GM10266 (cell line): ENCODE results near the gene CYB5RL.

Source experiments
- DNase-seq: peaks from one replicate; pipeline ENCODE4 v3.0.0; 2012; ENCODE audit errors: extremely low spot score
- CTCF ChIP-seq: IDR thresholded peaks from 2 replicates; pipeline ENCODE4 v1.5.1; 2012; ENCODE audit warnings: mild to moderate bottlenecking, low read depth; ENCODE audit not compliant: control insufficient read depth, insufficient read depth; ENCODE audit errors: missing control alignments

CYB5RL gene

GRCh38 chr1:54160351-54160750 lies 39.5 kb downstream of the CYB5RL start:
- TF ChIP-seq CTCF: no peak
- no peak for DNase-seq

GRCh38 chr1:54159733-54160316 lies 40.0 kb downstream of the CYB5RL start:
- DNase-seq: no peak
- no peak for TF ChIP-seq CTCF

GRCh38 chr1:54158071-54158470 lies 41.8 kb downstream of the CYB5RL start:
- no peak for TF ChIP-seq CTCF
- DNase-seq: no peak

- TF ChIP-seq CTCF: no peak
- DNase-seq: no peak
Measured at GRCh38 chr1:54157401-54157800, 42.4 kb downstream of the CYB5RL start.

GRCh38 chr1:54156986-54157385 lies 42.8 kb downstream of the CYB5RL start:
- no peak for DNase-seq
- TF ChIP-seq CTCF: no peak

GRCh38 chr1:54156201-54156600 lies 43.6 kb downstream of the CYB5RL start:
- no peak for TF ChIP-seq CTCF
- no peak for DNase-seq

- DNase-seq: no peak
- TF ChIP-seq CTCF: no peak
Measured at GRCh38 chr1:54153535-54154439, 46.0 kb downstream of the CYB5RL start.
